Pancreas (tissue), 10 donors: ENCODE measurements around the gene TRABD. TPM values are rescaled to one million over a fixed set of nuclear protein-coding genes. Genes with fewer than 3 reads are reported as not detected.

Experiments
- ATAC-seq, 4 donors: fragments of 200-7000 bp; cut with Tn5 transposase; one replicate each; pipeline versions ENCODE4 v1.8.0 to v1.9.1; 2020; ENCODE audit warnings: mild to moderate bottlenecking in 4 of 4, moderate library complexity in 4 of 4
- DNase-seq, 6 donors: peaks; one replicate each; pipeline ENCODE4 v3.0.0-alpha.2; 2020
- FAIRE-seq: peaks from 2 replicates; lab custom pipeline; 2012; peaks lifted over from hg19 to GRCh38; lab: Jason Lieb, UNC
- H3K27ac ChIP-seq, 4 donors: fragments of 200-600 bp; sonication (generic); 1 replicate in 3 of 4; 2 replicates in 1 of 4; pipeline versions ENCODE4 v1.5.0 to v1.8.0; 2020
- H3K27me3 ChIP-seq, 4 donors: fragments of 200-600 bp; one replicate each; pipeline ENCODE4 v1.8.0; 2021
- H3K36me3 ChIP-seq, 3 donors: fragments of 200-600 bp; sonication (generic) in 1 of 3; one replicate each; pipeline versions ENCODE4 v1.5.0 to v1.8.0; 2020 to 2021
- H3K4me1 ChIP-seq, 3 donors: fragments of 200-600 bp; one replicate each; pipeline ENCODE4 v1.8.0; 2021
- H3K4me3 ChIP-seq, 4 donors: fragments of 200-600 bp; sonication (generic) in 2 of 4; one replicate each; pipeline versions ENCODE4 v1.5.0 to v1.8.0; 2020 to 2021
- H3K9me3 ChIP-seq, 4 donors: fragments of 200-600 bp; one replicate each; pipeline ENCODE4 v1.8.0; 2021
- CTCF ChIP-seq, 4 donors: fragments of 200-600 bp; sonication (generic) in 3 of 4; IDR thresholded peaks; one replicate each; pipeline versions ENCODE4 v1.5.0 to v1.8.0; 2021; ENCODE audit warnings: antibody characterized with exemption in 4 of 4
- WGBS, 2 donors: extraction: QIAGEN DNeasy Blood & Tissue Kit; methylation state at CpG; one replicate each; pipeline ENCODE4 v1.1.7; 2013; 5-methylcytosine and 5-hydroxymethylcytosine counted together
- intact Hi-C, 3 donors: fragments of 100-400 bp; cut with DNase I; formaldehyde crosslinking; loops; one replicate each; pipeline versions ENCODE4 v1.11.1 to v1.14.2; 2022
- polyA plus RNA-seq, 2 donors: library from polyadenylated mRNA; stranded (reverse); fragments of 200-250 nt; gene quantifications; one replicate each; pipeline ENCODE4 v1.2.3, GENCODE V29; 2013
- total RNA-seq, 6 donors: library from RNA; stranded (reverse); fragmentation: NEBNext Ultra II Directional in 4 of 6; extraction: Animal tissue kit (Norgen Biotek cat#: 25700) in 4 of 6; gene quantifications; one replicate each; pipeline versions ENCODE4 v1.2.1 to v1.2.4, GENCODE V29; 2021 to 2023
- donor health status: healthy with polysubstance abuse.
- donor health status: DM: no; HTN: no; CAD: no; lungs with moderate emphysema.
- donor health status: DM: no; HTN: no; CAD: no.
- donor health status: control.
- donor health status: control.
- donor health status: Bipolar disorder and iron deficiency.
- donor health status: DM: yes; HTN: yes; CAD: no.
- donor health status: DM: no; HTN: no; CAD: no.
- donor health status: DM: no; HTN: no; CAD: no.
- donor health status: DM: yes; HTN: yes; CAD: no.

TRABD gene
- total and polyA plus RNA-seq, 8 donors, result 25.9 to 107 (median 51.7) TPM

- H3K36me3 ChIP-seq, result no peaks in the 10 kb centered on the region
- ATAC-seq (no peak), DNase-seq (no peak), FAIRE-seq (no peak)
- H3K4me3 ChIP-seq, result no peak overlapping the region
- no peaks in the 10 kb centered on the region for H3K27me3 ChIP-seq
- H3K9me3 ChIP-seq, result no peaks in the 10 kb centered on the region
- no peak overlapping the region for H3K27ac ChIP-seq
- TF ChIP-seq CTCF (IDR thresholded peaks at IDR 0.05), result no peak
- H3K4me1 ChIP-seq, result peaks cover 14 to 21% (median 14%) of the 10 kb centered on the region in 3 donors
- 83 to 88% methylated on average over 26 to 29 of the region's 29 CpGs for WGBS, 2 donors
- intact Hi-C loops, result loop anchor here in 2 of 3 donors (5.0 to 10.0 kb wide), 2 partner anchors 256 to 259 kb away; partner anchors contain the start of genes LMF2 (in 2 of the 2) and NCAPH2 (in 2 of the 2)
These were observed 62.7 kb downstream of the TRABD start for GRCh38 chr22:50248196-50249081.

Other genes starting within 250 kb of the TRABD start
- 10 to 100 TPM; 25.8 to 90.1 (median 33.1) TPM for gene PIM3, start 225.1 kb upstream of the TRABD start, total RNA-seq
- gene PIM3, start 225.1 kb upstream of the TRABD start, polyA plus RNA-seq, result 10 to 100 TPM; 55.3 to 82.7 TPM
- gene IL17REL, start 173.1 kb upstream of the TRABD start, total RNA-seq, result not detected
- not detected for gene IL17REL, start 173.1 kb upstream of the TRABD start, polyA plus RNA-seq
- not detected for gene TTLL8, start 127.6 kb upstream of the TRABD start, total RNA-seq
- not detected for gene TTLL8, start 127.6 kb upstream of the TRABD start, polyA plus RNA-seq
- gene MLC1, start 100.5 kb upstream of the TRABD start, total RNA-seq, result under 1 TPM in 2 of 6 donors, not detected in 4; 0.04 to 0.05 TPM
- gene MLC1, start 100.5 kb upstream of the TRABD start, polyA plus RNA-seq, result under 1 TPM; 0.04 to 0.16 TPM
- gene MOV10L1, start 95.9 kb upstream of the TRABD start, total RNA-seq, result 1 to 10 TPM in 1 of 6 donors, under 1 TPM in 4, not detected in 1; 0.09 to 1.9 (median 0.26) TPM
- gene MOV10L1, start 95.9 kb upstream of the TRABD start, polyA plus RNA-seq, result under 1 TPM; 0.23 to 0.80 TPM
- gene PANX2, start 15.2 kb upstream of the TRABD start, total RNA-seq, result 1 to 10 TPM in 1 of 6 donors, under 1 TPM in 5; 0.31 to 1.2 (median 0.60) TPM
- 1 to 10 TPM in 1 of 2 donors, under 1 TPM in 1; 0.68 to 3.5 TPM for gene PANX2, start 15.2 kb upstream of the TRABD start, polyA plus RNA-seq
- gene SELENOO, start 15.1 kb downstream of the TRABD start, total RNA-seq, result 10 to 100 TPM; 11.6 to 17.8 (median 13.0) TPM
- 10 to 100 TPM; 78.2 to 79.8 TPM for gene SELENOO, start 15.1 kb downstream of the TRABD start, polyA plus RNA-seq
- 10 to 100 TPM; 19.2 to 36.7 (median 26.8) TPM for gene TUBGCP6, start 59.1 kb downstream of the TRABD start, total RNA-seq
- 100 to 1,000 TPM; 109 to 139 TPM for gene TUBGCP6, start 59.1 kb downstream of the TRABD start, polyA plus RNA-seq
- gene HDAC10, start 65.4 kb downstream of the TRABD start, total RNA-seq, result 10 to 100 TPM; 17.0 to 40.7 (median 19.1) TPM
- 10 to 100 TPM; 67.7 to 78.3 TPM for gene HDAC10, start 65.4 kb downstream of the TRABD start, polyA plus RNA-seq
- gene MAPK12, start 75.8 kb downstream of the TRABD start, total RNA-seq, result 1 to 10 TPM in 5 of 6 donors, under 1 TPM in 1; 0.88 to 3.8 (median 1.6) TPM
- 10 to 100 TPM in 1 of 2 donors, 1 to 10 TPM in 1; 6.9 to 19.2 TPM for gene MAPK12, start 75.8 kb downstream of the TRABD start, polyA plus RNA-seq
- 1 to 10 TPM; 1.3 to 3.7 (median 2.3) TPM for gene MAPK11, start 84.5 kb downstream of the TRABD start, total RNA-seq
- 10 to 100 TPM; 13.2 to 22.2 TPM for gene MAPK11, start 84.5 kb downstream of the TRABD start, polyA plus RNA-seq
- 100 to 1,000 TPM in 5 of 6 donors, 10 to 100 TPM in 1; 89.3 to 168 (median 113) TPM for gene PLXNB2, start 121.7 kb downstream of the TRABD start, total RNA-seq
- 100 to 1,000 TPM; 191 to 216 TPM for gene PLXNB2, start 121.7 kb downstream of the TRABD start, polyA plus RNA-seq
- gene DENND6B, start 141.1 kb downstream of the TRABD start, total RNA-seq, result 1 to 10 TPM; 4.3 to 9.5 (median 5.4) TPM
- 10 to 100 TPM; 20.9 to 25.3 TPM for gene DENND6B, start 141.1 kb downstream of the TRABD start, polyA plus RNA-seq
- gene PPP6R2, start 157.4 kb downstream of the TRABD start, total RNA-seq, result 10 to 100 TPM; 21.1 to 28.7 (median 24.6) TPM
- gene PPP6R2, start 157.4 kb downstream of the TRABD start, polyA plus RNA-seq, result 10 to 100 TPM; 60.1 to 70.4 TPM